Skin epidermis (tissue), 12 donors: Measurements from ENCODE around the gene COL23A1.

Source experiments
- H3K27ac ChIP-seq, 21 experiments: fragments of 200-600 bp; sonication (generic) in 11 of 21; one replicate each; pipeline ENCODE4 v1.5.0; 2020; ENCODE audit warnings: mild to moderate bottlenecking in 3 of 21, inconsistent platforms in 2 of 21, moderate library complexity in 2 of 21
- H3K4me3 ChIP-seq, 7 experiments: fragments of 200-600 bp; sonication (generic) in 2 of 7; one replicate each; pipeline ENCODE4 v1.5.0; 2020; ENCODE audit warnings: inconsistent platforms in 2 of 7, mild to moderate bottlenecking in 2 of 7, moderate library complexity in 1 of 7

Gene COL23A1

GRCh38 chr5:178361657-178362445, 228.3 kb downstream of the COL23A1 start:
- H3K4me3 ChIP-seq: no peak overlapping the region
- no peak overlapping the region for H3K27ac ChIP-seq

DNA sequence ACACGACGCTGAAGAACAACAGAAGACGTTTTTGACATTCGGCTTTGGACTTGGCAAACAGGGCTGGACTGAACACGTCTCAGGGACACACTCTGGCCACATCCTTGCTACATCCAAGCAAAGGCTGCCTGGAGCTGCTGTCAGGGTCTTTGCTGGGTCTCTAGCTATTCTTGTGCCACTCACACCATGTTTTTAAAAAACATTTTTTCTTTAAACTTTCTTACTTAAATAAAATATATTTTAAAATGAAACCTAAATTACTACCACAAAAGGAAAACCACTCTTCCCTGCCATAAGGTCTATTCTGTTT, 229.3 kb downstream of the COL23A1 start:
- no peak overlapping the region for H3K27ac ChIP-seq

DNA sequence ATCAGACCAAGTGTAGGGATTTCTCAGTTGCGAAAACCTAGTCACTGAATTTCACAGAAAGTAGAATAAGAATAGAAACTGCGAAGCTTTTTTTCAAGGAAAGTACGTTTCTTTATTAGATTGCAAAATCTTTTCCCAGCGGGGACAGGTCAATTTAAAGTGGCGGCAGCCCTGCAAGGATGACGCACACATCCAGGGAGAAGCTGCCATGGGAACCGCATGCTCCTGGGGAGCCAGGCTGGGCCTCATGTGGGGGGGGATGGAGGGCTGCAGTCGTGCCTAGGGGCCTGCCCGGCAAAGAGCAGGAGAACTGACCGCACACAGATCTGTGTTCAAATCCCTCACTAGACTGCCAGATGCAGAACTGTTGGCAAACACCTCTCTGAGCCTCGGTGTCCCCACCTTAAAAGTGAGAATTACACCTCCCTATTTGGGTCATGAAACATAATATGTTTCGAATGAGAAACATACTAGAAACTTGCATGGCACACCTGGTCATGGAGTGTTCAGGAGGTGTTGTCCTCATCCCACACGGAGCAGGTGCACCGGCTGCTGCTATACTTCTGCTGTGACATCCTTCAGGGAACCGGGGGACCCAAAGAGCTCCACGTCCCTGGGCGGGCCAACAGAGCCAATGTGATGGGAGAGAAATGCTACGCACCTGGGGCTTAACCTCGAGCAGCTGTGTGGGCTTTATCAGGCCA, 229.8 kb downstream of the COL23A1 start:
- Histone ChIP-seq H3K27ac (no peak overlapping the region), H3K4me3 (no peak overlapping the region)

More for the DNA sequence above, 229.3 kb downstream of the COL23A1 start:
- H3K4me3 ChIP-seq: no peak overlapping the region

- H3K4me3 ChIP-seq: no peak overlapping the region
- H3K27ac ChIP-seq: no peak overlapping the region
Measured at GRCh38 chr5:178359738-178360137, 230.5 kb downstream of the COL23A1 start.

GRCh38 chr5:178357678-178358077, 232.5 kb downstream of the COL23A1 start:
- Histone ChIP-seq H3K27ac (no peak overlapping the region), H3K4me3 (no peak overlapping the region)

GRCh38 chr5:178357121-178357521, 233.1 kb downstream of the COL23A1 start:
- no peak overlapping the region for H3K4me3 ChIP-seq

DNA sequence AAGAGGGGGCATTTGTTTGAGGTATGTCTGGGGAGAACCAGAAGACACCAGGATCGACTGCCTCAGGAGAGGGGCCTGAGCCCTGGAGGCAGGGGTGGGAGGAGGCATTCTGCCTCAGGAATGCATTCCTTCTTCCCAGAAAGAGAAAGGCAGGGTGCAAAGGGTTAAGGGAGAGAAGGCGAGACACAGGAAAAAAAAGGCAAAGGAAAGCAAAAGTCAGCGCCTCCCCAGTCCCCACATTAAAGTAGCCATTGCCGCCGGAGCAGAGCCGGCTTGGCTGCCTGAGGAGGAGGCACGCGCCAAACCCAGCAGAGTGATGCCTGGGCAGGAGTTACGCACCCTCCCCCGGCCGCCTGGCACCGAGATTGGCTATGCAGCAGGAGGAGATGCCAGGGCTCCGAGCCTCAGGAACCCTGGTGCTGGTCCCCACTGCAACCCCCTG, 233.7 kb downstream of the COL23A1 start:
- Histone ChIP-seq H3K27ac (peak overlapping the region in 1 of 21 experiments; percentile 35), H3K4me3 (no peak overlapping the region)

More at GRCh38 chr5:178357121-178357521, 233.1 kb downstream of the COL23A1 start:
- no peak overlapping the region for H3K27ac ChIP-seq

DNA sequence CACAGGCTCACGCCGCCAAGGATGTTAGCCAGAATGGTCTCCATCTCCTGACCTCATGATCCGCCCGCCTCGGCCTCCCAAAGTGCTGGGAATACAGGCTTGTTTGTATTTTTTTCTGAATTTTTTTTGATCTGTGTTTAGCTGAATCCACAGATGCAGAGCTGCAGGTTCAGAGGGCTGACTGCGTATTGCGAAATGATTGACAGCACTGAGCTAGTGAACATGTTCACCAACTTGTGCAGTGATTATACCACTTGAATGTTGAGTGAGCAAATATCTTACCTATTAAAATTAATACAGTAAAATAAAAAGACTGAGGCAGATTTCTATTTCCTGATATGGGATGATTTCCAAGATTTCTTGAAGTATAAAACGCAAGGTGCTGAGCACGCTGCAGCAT, 234.5 kb downstream of the COL23A1 start:
- no peak overlapping the region for H3K27ac ChIP-seq

DNA sequence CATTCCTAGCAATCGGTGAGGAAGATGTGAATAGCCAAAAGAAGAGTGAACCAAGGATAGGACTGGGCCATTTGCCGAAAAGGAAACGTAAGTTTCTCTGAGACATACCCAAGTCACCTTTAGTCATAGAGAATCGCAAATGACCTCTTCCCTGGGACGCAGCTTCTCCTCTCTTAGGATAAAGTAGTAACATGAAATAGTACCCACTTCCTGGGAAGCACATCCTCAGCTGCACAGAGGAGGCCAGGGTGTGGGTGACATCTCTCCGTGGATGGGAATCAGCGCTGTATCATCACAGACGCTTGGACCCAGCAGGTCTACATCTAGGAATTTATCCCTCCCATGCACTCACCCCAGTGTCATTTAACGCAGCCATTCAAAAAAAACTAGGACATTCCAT, 236.7 kb downstream of the COL23A1 start:
- H3K4me3 ChIP-seq: no peak overlapping the region
- H3K27ac ChIP-seq: no peak overlapping the region

More for the DNA sequence above, 234.5 kb downstream of the COL23A1 start:
- H3K4me3 ChIP-seq: no peak overlapping the region

DNA sequence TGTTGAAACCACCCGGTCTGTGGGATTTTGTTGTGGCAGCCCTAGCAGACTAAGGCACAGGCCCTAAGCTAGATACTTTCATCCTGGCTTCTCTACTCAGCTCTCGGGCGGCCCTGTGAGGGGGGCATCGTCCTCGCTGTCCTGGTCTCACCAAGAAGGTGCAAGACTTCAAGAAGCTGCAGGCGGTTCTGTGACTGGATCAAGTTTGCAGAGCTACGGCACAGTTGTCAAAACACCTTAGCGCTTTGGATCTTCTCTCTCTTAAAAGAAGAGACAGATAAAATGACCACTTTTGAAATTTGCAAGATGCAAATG, 238.2 kb downstream of the COL23A1 start:
- Histone ChIP-seq H3K27ac (no peak overlapping the region), H3K4me3 (no peak overlapping the region)

- no peak overlapping the region for H3K4me3 ChIP-seq
- no peak overlapping the region for H3K27ac ChIP-seq
Measured at GRCh38 chr5:178351221-178352034, 238.8 kb downstream of the COL23A1 start.

DNA sequence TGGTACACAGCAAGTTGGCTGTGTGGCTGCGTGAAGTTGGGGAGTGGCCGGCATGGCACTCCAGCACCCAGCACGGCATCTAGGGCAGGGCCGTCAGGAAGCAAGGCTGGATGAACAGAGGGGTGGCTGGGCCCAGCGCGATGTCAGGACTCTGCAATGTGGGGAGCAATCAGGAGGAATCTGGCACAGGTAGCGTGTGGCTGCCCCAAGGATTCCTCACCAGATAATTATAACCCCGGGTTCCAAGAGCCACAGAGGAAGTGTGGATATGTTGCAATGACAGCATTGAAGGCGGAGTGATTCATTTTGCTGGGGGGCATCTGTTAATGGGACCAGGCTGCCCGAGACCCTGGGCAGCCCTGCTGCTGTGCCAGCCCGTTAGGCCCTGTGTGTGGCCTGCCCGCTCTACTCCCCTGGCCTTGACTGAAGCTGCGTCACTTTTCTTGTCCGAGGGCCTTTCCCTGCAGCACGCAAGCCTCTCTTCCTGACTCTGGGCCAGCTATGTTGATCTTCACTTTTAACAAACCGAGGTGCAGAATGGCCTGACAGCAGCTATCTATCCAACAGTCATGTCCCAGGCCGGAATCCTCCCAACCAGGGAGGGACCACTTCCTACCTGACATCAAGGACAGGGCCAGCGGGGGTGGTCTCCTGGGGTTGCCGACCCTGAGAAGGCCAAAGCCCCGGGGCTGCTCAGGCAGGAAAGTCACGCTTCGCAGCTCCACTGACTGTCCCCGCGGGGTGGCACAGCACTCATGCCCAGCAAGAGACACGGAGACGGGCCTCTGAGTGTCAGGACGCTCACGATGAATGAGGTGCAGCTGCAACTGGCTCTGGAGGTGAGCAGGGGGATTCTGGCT, 239.6 kb downstream of the COL23A1 start:
- Histone ChIP-seq H3K4me3 (no peak overlapping the region), H3K27ac (no peak overlapping the region)

- Histone ChIP-seq H3K4me3 (no peak overlapping the region), H3K27ac (no peak overlapping the region)
Measured at GRCh38 chr5:178349625-178350353, 240.4 kb downstream of the COL23A1 start.

DNA sequence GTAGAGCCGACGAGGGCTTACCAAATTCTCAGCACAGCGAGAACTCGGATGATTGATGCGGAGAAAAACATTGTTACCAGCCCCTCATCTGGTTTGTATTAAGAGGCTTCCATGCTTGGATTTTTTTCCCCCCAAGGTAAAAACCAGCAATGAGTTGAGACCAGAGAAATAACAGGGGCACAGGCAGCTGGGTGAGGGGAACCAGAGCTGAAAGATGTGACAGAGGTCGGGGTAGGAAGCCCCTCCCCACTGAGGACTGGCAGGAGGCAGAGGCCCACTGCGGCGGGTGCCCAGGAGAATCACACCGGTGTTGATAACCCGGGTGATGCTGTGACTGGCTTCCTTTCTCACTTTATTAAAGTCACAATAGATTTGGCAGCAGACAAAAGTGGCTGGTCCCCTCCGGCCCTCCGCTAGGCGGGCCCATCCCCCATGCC, 241.1 kb downstream of the COL23A1 start:
- H3K27ac ChIP-seq: no peak overlapping the region

GRCh38 chr5:178348356-178349074, 241.7 kb downstream of the COL23A1 start:
- H3K27ac ChIP-seq: no peak overlapping the region
- H3K4me3 ChIP-seq: no peak overlapping the region

More for the DNA sequence above, 241.1 kb downstream of the COL23A1 start:
- no peak overlapping the region for H3K4me3 ChIP-seq

DNA sequence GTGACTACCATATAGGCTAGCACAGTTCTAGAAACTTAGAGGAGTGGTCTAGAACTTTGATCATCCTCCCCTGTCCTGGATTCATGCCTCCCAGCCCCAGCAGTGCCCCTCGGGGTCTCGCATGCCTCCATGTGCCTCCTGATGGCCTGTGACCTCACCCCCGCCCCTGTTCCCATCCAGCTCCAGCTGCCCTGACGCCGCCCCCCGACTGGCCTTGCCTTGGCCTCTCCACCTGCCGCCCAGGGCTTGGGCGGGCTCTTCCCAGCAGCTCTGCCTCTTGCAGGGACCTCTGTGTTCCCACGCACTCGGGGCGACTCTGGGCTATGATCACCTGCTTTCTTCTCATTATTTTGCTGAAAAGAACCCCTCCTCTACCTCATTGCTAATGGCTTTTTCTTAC, 242.2 kb downstream of the COL23A1 start:
- Histone ChIP-seq H3K4me3 (no peak overlapping the region), H3K27ac (no peak overlapping the region)

- H3K27ac ChIP-seq: peak overlapping the region in 1 of 21 experiments; percentile 43
- H3K4me3 ChIP-seq: no peak overlapping the region
Measured at GRCh38 chr5:178346607-178347334, 243.4 kb downstream of the COL23A1 start.

DNA sequence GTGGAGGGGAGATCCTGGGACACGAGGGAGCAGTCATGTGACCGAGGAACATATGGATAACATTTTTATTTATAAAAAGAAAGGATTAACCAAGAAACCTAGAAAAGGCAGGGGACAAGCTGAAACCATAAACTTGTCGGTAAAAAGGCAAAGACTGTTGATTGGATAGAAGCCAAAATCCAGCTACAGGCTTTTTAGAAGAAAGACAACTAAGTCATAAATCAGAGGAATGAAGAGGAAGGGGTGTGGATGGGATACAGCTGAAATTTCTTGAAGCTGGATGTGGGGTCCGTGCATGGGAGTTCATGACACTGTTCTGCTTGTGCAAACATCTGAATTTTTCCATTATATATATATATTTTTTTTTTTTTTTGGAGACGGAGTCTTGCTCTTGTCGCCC, 246.9 kb downstream of the COL23A1 start:
- Histone ChIP-seq H3K27ac (no peak overlapping the region), H3K4me3 (no peak overlapping the region)
